Femur (tissue), 1 donor: ENCODE results near the gene NINJ2.
A peak's percentile ranks its signal among the peaks of the same experiment; 100 is the strongest.
"Not testable (repeated sequence)": the region's sequence is repeated elsewhere in the genome, so short reads cannot be mapped to it uniquely, and the experiment has no call there.

ENCODE experiments used
- DNase-seq: peaks from one replicate; pipeline ENCODE4 v3.0.0-alpha.2; 2017

Gene NINJ2

DNA sequence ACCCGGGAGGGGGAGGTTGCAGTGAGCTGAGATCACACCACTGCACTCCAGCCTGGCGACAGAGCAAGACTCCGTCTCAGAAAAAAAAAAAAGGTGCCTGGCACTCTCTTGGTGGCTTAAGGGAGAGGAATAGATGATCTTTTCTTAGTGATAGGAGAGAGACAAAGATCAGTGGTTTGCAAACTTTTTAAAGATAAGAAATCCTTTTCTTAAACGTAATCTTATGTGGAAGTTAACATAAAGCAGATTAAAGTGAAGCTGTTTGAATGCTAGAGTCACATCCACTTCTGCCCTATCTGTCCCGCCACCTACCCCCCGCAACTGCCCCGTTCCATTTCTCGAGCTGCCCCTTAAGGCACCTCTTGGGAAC lies 6.3 kb upstream of the NINJ2 start:
- DNase-seq, result no peak

DNA sequence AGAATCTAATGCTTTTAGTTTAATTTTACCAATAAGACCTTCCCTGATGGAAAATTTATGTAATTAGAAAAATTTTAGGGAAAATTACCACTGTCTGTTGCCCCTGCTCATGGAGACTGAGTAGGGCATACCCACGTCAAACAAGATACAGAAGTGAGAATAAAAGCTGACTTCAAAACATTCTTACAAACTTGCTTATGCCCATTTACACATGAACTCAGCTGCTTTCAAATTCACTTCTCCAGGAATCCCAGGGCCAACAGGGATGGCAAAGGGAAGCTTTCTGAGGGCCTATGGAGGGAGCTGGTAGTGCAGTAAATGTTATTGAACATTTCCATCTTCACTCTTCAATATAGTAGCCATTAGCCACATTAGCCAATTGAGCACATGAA lies 4.8 kb upstream of the NINJ2 start:
- DNase-seq, result no peak

- DNase-seq, result no peak
Measured at GRCh38 chr12:666766-667308, 3.6 kb upstream of the NINJ2 start.

DNA sequence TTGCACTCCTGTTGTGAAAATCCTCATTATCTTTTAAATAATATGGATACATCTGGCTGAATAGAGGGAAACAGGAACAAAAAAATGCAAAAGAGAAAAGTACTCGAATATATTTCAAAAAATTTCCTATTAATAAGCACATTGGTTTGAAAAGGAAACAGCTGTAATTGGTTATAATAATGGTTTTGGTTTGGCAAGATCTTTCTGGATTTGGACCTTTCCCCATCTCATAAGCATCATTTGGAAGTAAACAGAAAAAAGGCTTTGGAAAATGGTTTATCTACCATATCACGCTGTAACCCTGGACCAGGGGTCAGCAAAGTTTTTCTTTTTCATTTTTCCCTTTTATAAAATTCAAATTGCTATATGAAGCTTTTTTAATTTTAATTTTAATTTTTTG lies 2.8 kb upstream of the NINJ2 start:
- DNase-seq, result no peak

- DNase-seq, result no peak
Measured at GRCh38 chr12:664779-665092, 1.5 kb upstream of the NINJ2 start.

DNA sequence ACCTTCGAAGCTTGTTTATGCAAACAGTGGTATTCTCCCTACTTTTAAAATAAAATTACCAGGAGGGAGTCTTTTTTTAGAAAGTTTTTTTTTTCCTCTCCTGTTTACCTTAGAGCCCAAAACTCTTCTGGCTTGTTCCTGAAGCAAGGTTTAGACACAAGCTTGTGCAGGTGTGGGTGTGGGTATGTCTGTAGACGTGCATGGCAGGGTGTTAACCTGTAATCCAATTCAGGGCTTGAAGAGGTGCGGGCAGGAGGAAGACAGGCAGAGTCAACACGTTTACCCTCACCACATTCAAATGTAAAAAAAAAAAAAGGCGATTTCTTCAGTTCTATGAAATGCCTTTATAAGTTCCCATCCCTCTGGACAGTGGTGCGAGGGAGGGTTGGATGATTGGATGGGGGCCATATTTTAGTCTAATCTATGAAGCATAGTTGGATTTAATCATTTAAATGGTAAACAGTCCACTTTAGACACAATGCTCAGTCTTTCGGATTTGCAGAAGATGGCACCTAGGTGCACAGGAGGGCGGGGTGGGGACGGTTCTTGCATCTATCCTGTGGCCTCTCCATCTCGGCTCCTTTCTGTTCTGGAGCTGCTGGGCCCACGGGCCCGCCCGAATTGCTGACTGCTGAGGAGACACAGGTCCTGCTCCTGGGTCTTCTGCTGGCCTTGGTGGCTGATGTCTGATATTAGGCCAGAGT lies 982 bp upstream of the NINJ2 start:
- DNase-seq, result no peak

GRCh38 chr12:662566-663292 lies 516 bp downstream of the NINJ2 start:
- DNase-seq, result peak; percentile 70

DNA sequence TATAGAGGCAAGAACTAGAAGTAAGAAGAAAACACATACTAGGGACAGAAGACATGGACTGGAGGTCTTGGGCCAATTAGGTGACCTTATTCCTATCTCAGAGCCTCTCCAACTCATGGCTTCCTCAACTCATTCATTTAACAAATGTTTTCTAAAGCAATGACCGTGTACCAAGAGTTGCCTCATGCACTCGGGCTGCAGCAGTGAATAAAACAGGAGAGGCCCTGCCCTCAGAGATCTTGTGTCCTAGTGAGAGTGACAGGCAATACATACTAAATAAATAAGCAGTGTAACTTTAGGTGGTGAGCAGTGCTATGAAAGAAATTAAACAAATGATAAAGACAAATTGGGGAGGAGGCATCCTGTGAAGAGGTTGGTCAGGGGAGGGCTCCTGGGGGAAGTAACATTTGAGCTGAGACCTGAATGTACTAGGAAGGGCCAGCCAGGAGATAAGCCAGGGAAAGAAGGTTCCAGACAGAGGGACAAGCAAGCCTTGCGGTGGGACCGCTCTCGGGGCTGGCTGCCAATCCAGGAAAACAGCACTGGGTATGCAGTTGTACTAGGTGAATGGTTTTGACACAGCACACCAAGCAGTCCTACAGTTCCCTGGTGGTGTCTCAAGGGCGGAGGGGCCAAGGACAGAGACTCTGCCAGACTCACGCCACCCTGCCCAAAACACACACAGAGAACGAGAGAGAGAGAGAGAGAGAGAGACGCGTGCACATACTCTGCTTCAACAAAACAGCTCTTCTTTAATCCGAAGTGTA lies 1.3 kb downstream of the NINJ2 start:
- peak; percentile 43 for DNase-seq

DNA sequence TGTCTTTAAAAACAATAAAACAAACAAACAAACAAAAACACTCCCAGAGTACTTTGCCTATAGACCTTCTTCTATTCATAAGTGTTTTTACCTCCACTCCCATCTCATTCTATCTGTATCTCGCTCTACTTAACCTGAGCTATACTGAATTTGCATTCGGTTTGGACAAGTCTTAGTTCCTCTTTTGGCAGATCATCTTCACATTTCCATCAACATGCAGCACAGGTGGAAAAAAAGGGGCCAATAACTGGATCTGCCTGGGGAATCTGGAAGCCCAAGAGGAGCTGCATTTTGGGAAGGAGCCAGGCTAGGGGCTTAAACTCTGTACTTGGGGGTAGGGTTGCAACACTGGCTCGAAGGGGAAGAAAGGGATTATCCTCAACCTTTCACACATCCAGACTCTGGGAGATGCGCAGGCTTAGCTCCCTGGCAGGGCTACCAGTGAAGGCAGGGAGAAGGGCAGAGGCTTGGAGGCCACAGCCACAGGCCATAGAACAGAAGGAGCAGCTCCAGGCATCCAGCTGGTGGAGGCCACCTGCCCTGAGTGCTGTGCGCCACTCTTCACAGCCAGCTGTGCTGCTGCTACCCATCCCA lies 4.1 kb downstream of the NINJ2 start:
- no peak for DNase-seq

DNA sequence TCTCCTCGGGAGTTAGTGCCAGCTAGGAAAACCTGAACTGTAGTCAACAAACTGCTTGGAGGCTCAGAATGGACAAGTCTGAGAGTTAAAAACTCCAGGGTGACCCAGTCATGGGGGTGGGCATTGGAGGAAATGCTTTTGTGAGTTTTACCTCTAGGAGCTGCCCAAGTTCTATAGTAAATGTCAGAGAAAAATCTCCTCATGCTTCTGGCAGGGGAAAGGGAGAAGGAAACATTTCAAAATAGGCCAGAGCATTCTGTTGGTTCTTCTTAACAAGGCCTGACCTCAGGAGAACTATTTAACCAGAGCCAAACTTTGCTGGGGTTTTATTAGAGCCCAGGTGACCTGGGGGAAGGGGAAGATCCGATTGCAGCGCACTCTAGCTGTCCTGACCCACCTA lies 12.3 kb downstream of the NINJ2 start:
- no peak for DNase-seq

- DNase-seq, result no peak
Measured at GRCh38 chr12:647385-648085, 15.7 kb downstream of the NINJ2 start.

DNA sequence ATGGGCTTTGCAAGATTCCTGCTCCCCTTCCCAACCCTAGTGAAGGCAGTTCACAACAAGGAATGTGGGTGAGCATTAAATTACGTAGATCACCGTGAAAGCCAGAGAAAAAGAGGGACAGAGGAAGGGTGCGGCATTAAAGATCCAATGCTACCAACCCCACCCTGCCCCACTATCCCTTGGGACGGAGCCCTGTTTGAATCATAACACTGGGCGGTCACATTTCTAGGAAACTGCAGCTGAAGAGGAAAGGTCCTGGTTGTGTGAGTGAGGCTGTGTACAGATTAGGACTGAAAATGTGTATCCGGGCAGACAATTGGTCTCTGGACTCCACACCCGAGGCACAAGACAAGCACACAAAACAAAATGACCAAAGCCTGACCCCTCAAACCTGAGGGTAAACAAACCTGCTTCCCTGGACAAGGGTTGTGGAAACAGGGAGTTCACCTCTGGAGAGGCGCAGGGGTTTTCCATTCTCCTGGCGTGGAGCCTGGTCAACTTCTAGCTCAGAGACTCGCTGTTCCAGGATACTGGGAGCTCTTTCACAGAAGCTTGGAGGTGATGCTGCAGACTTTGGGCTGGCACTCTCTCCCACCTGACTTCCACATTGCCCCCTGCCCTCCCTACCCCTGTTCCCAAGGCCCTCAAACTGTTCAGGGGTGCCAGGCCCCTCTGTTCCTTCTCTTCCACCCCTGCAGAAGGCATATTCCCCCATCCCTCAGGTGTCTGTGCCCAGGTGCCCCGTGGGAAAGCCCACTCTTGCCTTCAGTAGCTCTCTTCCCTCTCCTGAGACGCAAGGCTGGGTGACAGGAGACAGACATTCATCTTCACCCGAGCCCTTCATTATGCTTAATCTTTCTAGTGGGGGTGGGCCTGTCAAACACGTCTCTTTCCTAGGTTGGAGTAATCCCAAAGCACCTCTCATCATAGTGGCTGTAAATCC lies 16.5 kb downstream of the NINJ2 start:
- peak; percentile 85 for DNase-seq

DNA sequence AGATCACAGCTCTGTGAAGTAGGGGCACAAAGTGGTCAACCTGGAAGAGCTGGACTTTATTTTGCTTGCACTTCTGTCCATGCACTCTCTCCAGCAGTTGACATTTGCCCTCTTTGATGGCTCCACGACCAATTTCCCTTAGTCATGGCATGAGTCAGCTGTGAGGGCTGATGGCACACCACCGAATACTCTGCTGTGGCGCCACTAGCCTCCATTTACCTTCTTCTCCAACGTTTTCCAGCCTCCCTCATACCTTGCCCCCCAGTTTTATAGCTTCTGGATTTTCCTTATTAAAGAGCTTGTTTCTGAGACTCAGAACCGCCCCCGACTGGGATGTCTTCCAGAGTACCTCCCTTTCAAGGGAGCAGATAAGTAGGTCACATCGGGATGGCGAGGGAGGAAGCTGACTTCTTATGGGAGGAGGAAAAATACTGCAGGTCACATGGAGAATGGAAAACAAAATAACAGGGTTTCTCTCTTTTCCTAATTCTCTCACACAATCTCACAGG lies 17.6 kb downstream of the NINJ2 start:
- DNase-seq, result peak; percentile 57

GRCh38 chr12:644818-645552 lies 18.3 kb downstream of the NINJ2 start:
- DNase-seq, result peak; percentile 58

DNA sequence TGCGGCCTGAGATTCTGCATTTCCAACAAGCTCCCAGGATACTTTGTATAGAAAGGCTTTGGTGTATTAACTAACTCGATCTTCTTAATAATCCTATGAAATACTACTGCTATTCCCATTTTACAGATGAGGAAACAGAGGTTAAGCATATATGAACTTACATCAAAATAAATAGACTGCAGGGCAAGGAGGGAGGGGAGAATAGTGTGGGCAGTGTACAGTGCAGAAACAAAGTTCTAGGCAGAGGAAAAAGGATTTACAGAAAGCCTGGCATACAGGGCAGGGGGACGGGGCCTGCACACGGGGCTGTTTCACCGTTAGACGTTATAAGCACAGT lies 19.0 kb downstream of the NINJ2 start:
- DNase-seq, result no peak

DNA sequence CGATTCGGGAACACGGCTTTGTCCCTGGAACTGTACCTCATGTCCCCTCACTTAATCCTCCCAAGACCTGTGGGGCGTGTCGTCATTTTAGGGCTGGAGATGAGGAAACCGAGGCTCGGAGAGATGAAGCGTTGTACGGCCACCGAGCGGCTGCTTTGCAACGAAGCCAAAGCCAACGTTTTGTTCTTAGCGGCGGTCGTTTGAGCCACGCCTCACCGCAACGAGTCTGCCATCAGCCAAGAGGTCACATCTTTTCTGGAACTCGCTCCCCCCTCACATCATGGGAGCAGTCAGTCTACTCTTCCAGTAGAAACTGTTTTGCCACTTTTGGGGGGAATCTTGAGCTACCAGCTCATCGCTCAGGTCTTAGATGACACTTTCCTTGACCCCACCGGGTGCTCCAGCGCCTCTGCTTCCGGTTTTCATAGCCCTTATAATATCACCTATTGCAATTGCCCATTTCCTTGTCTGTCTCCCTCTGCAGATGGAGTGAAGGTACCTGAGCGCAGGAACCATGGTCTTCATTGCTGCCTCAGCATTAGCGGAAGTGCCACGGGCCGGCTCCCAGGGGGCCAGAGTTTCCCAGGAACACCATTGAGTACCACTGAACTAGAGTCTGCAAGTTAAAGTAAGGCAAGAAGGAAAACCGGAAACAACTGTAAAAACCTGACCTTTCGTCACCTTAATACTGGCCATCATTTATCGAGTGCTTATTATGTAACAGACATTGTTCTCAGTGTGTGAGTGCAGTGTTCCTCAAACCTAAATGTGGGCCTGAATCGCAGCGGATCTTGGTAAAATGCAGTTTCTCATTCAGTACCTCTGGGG lies 19.6 kb downstream of the NINJ2 start:
- DNase-seq, result peak; percentile 54

DNA sequence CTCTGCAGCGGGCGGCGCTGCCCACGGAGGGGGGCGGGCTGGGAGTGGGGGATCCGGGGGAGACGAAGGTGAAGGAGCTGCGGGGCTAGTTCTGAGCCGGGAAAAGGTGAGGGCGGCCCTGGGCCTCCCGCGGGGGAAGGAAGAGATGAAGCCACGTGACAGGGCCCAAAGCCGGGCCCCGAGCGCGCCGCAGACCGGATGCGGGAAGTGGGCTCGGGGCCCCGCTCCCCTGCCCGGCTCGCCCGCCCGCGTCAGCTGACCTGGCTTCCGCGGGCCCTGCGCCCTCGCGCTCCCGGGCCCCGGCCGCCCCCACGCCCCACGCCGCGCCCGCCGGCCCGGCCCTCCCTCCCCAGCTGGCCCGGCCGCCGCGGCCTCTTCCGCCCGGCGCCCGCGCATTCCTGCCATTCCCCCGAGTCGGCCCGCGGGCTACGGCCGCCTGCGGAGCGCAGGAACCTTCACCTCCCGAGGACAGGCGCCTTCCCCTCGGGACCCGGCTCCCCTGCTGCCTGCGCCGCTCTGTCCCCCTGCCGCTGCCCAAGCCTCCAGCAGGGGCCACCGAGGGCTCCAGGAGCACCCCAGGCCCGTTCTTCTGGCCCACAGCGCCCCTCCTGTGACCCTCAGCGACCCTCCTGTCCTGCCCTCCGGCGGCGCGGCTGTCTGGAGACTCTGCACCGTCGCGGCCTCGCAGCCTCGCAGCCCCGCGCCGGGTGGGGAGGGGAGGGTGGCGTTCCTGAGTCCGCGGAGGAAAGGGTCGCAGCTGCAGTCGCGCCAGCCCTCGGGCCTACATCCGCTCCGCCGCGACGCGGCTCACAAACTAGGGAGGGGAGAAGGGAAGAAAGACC lies 20.4 kb downstream of the NINJ2 start:
- DNase-seq, result peak; percentile 84

GRCh38 chr12:641321-641720 lies 21.9 kb downstream of the NINJ2 start:
- not testable (repeated sequence) for DNase-seq

DNA sequence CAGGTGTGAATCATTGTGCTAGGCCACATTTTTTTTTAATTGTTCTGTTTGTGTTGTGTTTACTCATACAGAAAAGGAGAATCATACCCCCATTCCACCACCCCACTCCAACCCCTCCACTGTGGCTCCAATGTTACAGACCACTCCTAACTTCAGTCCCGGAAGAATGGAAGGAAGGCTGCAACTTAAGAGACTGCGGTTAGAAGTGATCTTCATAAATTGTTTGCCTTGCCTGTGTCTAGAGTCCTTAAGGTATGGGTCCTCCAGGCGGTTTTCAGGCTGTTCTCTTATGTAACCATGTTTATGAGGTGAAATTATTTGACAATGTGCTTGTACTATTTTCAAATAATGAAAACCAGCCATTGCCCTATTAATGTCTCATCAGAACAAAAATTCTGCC lies 22.5 kb downstream of the NINJ2 start:
- DNase-seq, result no peak
